IPS-18a (cell line): ENCODE results near the gene AAR2.

Experiments used
- H3K27ac ChIP-seq: one replicate; pipeline ENCODE4 v1.5.1; 2013; ENCODE audit warnings: low read length
- H3K27me3 ChIP-seq: one replicate; pipeline ENCODE4 v1.6.1; 2013; ENCODE audit warnings: mild to moderate bottlenecking, low read length; ENCODE audit not compliant: control insufficient read depth, insufficient read depth
- H3K36me3 ChIP-seq: one replicate; pipeline ENCODE4 v1.6.1; 2013; ENCODE audit warnings: low read depth, low read length; ENCODE audit not compliant: control insufficient read depth
- H3K4me1 ChIP-seq: one replicate; pipeline ENCODE4 v1.6.1; 2013; ENCODE audit warnings: low read depth, low read length; ENCODE audit not compliant: control insufficient read depth
- H3K4me3 ChIP-seq: one replicate; pipeline ENCODE4 v1.5.1; 2013; ENCODE audit warnings: low read length
- H3K9ac ChIP-seq: one replicate; pipeline ENCODE4 v1.6.1; 2013; ENCODE audit warnings: mild to moderate bottlenecking, low read length, moderate library complexity
- H3K9me3 ChIP-seq: one replicate; pipeline ENCODE4 v1.6.1; 2013; ENCODE audit warnings: low read depth, low read length; ENCODE audit not compliant: control insufficient read depth

Gene AAR2, protein sequence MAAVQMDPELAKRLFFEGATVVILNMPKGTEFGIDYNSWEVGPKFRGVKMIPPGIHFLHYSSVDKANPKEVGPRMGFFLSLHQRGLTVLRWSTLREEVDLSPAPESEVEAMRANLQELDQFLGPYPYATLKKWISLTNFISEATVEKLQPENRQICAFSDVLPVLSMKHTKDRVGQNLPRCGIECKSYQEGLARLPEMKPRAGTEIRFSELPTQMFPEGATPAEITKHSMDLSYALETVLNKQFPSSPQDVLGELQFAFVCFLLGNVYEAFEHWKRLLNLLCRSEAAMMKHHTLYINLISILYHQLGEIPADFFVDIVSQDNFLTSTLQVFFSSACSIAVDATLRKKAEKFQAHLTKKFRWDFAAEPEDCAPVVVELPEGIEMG

DNA sequence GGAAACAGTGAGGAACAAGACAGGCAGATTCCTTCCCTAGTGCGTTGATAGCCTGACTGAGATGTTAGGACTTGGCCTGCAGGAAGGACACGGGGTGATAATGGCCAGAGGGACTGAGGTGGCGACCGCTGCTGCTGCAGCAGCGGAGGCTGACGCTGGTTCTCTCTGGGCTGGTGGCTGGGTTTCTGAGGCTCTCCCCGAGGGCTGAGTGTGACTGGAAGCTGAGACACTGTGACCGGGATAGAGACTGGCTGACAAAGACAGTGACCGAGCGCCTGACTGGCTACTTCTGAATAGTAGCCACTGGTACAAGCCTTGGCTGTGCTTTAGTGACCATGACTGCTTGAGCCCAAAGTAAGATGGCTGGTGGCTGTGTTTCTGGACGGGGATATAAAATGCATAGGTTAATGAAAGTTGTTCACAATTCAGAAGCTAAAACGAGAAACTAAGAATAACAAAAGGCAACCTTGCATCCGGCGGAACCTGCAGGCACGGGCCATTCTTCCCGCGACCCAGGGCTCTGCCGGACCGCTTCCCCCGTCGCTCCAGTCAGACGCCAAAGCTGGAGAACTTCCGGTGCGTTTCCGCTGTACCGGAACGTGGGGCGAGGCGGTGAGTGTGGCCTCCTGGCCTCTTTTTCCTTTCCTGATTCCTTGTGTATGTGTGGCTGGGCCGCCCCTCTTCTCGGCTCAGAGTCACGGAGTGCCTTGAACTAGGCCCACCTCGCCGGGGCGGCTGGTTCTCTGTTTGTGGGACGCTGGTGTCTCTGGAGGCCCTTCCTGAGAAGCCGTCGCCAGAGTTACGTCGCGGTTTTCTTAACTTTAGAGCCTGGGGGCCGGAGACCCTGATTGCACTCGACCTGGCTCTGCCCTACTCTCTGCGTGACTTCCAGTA, at the start of gene AAR2:
Gene AAR2 (plus strand): TSS at position 587 of the 894 bp plus-strand sequence. CDS start 3,391 bp downstream, outside the sequence.
- Histone ChIP-seq H3K27ac (peak within 1 kb of the TSS; percentile 38), H3K9me3 (no peaks in the 10 kb centered on the region), H3K9ac (peak within 1 kb of the TSS; percentile 81), H3K4me3 (peak within 1 kb of the TSS; percentile 86), H3K27me3 (no peaks in the 10 kb centered on the region), H3K4me1 (peaks cover 9% of the 10 kb centered on the region), H3K36me3 (peaks cover 12% of the 10 kb centered on the region)

DNA sequence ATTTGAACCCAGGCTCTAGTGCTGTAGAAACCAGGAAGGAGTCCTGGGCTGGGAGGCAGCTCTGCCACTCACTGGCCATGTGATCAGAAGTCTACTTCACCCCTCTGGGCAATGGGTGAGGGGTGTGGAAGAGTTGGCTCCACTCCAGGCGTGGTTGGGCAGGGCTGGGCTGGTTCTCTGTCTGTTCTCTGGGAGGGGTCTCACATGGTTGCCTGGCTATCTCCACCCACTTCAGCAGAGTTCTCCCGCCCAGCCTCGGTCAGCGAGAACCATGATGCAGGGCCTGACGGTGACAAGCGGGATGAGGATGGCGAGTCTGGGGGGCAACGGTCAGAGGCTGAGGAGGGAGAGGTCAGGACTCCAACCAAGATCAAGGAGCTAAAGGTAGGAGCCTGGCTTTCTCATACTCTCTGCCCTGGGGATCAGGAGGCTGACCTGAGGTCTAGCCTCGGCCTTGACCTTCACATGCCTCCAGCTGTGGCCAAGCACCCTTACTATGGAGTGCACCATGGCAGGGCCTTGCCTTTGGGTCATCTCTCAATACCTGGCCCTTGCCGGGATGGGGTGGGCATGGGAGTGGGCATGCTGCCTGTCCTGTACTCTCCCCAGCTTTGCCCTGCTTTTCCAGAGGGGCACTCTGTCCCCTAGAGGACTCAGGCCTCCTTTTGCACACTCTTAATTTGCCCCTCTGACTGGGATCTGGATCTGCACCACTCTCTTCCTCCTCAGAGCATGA, 42.1 kb upstream of the AAR2 start:
- Histone ChIP-seq H3K4me1 (no peaks in the 10 kb centered on the region), H3K4me3 (no peak overlapping the region), H3K9me3 (no peaks in the 10 kb centered on the region), H3K27ac (no peak overlapping the region), H3K9ac (no peak overlapping the region), H3K36me3 (no peaks in the 10 kb centered on the region), H3K27me3 (no peaks in the 10 kb centered on the region)

DNA sequence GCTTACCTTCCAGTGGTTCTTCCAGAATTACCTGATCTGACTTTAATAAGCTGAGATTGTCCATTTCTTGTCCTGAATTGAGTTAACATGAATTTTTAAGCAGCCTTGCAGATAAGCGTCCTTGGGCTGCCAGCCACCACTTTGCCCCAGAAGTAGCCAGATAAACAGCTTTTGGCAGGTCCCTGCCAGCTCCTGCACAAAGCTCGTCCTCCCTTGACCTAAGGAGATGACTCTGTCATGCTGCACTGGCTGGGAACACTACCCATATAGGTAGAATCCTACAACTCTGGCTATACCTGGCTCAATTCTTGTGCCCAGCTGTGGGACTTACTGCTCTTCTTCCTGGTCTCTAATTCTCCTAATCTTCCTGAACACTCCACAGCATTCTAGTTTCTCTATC, 39.6 kb upstream of the AAR2 start:
- Histone ChIP-seq H3K9ac (no peak overlapping the region), H3K4me1 (no peaks in the 10 kb centered on the region), H3K27ac (no peak overlapping the region), H3K9me3 (no peaks in the 10 kb centered on the region), H3K4me3 (no peak overlapping the region), H3K36me3 (no peaks in the 10 kb centered on the region), H3K27me3 (no peaks in the 10 kb centered on the region)

DNA sequence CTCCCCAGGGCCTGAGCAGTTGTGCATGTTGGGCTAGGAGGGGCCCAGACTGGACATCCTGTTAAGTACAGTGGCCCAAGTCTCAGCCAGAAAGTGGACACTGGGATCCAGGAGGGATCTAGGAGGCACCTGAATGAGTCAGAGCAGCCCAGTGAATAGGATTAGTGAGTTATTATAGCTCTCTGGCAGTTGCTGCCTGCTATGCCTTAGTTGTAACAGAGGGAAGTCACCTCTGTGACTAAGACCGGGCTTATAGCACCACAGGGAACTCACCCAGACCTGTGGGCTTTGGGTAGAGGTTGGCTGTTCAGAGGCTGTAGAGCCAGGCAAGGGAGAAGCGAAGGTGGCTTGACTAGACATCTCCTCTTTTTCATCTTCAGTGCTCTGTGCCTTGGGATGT, 39.0 kb upstream of the AAR2 start:
- H3K27ac ChIP-seq = no peak overlapping the region
- H3K27me3 ChIP-seq = no peaks in the 10 kb centered on the region

DNA sequence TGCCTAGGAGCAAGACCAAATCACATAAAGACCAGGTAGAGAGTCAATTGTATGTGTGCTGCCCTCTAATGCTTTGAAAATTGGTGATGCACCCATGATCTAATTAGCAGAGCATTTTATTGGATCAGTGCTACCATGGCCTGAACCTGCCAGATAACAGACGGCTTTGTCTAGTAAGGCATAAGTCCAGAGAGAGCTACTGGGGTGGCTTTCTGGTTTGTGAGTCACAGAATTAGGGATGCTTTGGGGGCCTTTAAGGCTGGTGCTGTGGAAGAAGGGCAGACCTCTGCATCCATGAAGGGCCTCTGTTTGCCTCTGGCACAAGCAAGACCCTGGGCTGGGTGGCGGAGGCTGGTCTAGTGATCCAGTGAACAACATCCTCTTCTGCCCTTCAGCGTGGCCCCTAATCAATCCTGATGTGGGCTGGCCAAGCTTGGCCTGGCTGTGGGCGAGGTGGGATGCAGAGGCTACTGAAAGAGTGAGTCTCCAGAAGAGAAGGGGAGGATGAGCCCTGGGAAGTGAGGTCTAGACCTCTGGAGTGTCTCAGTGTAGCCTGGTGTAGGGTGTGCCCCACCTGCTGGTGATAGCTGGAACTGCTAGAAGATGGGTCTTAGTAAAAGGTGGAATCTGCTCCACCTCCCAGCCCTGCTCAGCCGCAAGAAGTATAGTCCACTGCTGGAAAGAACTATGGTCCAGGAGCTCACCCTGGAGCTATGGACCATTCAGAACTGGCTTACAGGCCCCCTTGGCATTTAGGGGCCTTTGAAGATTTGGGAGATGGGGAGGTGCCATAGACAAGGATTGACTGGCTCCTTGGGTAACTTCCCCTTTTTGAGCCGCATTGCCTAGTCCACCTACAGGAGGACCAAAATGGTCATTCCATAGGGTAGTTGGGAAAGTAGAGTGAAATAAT, 36.7 kb upstream of the AAR2 start:
- H3K4me1 ChIP-seq = no peaks in the 10 kb centered on the region
- H3K9me3 ChIP-seq = no peaks in the 10 kb centered on the region
- H3K36me3 ChIP-seq = no peaks in the 10 kb centered on the region
- no peak overlapping the region for H3K27ac ChIP-seq
- H3K9ac ChIP-seq = no peak overlapping the region
- no peak overlapping the region for H3K4me3 ChIP-seq
- no peaks in the 10 kb centered on the region for H3K27me3 ChIP-seq

More for the DNA sequence above, 39.0 kb upstream of the AAR2 start:
- no peak overlapping the region for H3K4me3 ChIP-seq
- H3K9ac ChIP-seq = no peak overlapping the region
- H3K36me3 ChIP-seq = no peaks in the 10 kb centered on the region
- no peaks in the 10 kb centered on the region for H3K9me3 ChIP-seq
- H3K4me1 ChIP-seq = no peaks in the 10 kb centered on the region

DNA sequence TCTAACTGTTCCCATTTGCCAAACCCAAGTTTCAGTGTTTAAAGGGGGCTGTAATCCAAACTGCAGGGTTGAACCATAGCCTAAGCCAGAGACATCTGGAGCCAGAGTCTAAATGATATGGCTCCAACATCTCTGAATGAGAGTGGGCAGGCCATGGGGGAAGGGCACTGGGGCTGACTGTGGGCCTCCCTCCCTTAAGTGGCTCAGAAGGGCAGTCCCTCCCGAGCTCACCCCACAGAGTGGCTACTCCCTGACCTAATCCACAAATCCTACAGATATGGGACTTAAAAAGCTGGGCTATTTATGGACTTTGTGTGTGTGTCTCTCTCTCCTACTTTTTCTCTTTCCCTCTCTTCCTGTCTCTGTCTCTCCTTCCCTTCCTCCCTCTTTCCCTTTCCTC, 35.8 kb upstream of the AAR2 start:
- no peak overlapping the region for H3K4me3 ChIP-seq
- no peaks in the 10 kb centered on the region for H3K4me1 ChIP-seq
- no peak overlapping the region for H3K27ac ChIP-seq
- H3K9me3 ChIP-seq = no peaks in the 10 kb centered on the region
- H3K9ac ChIP-seq = no peak overlapping the region
- H3K27me3 ChIP-seq = no peaks in the 10 kb centered on the region
- H3K36me3 ChIP-seq = no peaks in the 10 kb centered on the region

DNA sequence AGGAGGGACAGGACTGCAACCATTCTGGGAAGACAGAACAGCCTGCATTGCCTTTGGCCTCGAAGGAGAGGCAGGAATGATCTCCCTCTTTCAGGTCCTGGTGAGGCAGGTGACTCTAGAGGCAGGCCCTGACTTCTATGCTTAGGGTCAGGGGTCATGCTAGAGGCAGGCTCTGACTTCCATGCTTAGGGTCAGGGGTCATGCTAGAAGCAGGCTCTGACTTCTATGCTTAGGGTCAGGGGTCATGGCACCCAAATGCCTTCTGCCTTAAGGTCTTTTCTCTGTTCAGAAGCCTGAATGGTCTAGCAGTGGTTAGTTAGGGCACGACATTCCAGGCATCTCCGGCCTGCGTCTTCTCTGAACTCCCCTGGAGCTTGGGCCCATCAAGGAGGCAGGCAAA, 35.1 kb upstream of the AAR2 start:
- H3K27me3 ChIP-seq = no peaks in the 10 kb centered on the region
- no peak overlapping the region for H3K4me3 ChIP-seq
- H3K9me3 ChIP-seq = no peaks in the 10 kb centered on the region
- H3K27ac ChIP-seq = no peak overlapping the region
- H3K9ac ChIP-seq = no peak overlapping the region
- H3K36me3 ChIP-seq = no peaks in the 10 kb centered on the region
- no peaks in the 10 kb centered on the region for H3K4me1 ChIP-seq

DNA sequence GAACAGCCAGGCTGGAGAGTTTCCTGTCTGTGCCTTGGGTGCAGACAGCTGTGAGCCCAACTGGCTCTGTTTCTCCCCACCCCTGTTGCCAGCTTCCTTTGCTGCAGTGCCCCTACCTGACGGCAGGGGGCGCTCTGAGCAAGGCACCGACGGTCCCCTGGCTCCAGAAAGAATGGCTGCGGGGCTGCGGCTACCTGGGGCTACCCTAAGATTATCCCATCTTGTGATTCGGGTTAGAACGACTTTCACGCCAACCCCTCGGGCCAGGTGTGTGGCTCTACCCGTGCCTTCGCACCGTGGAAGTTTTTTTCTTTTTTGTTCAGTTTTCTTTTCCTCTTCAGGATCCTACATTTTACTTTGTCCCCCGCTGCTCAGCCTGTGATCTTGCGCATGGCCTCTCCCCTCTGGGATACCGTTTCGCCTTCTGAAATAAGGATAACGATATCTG, 33.4 kb upstream of the AAR2 start:
- no peak overlapping the region for H3K4me3 ChIP-seq
- H3K27ac ChIP-seq = no peak overlapping the region
- no peaks in the 10 kb centered on the region for H3K36me3 ChIP-seq
- no peaks in the 10 kb centered on the region for H3K4me1 ChIP-seq
- no peak overlapping the region for H3K9ac ChIP-seq
- H3K9me3 ChIP-seq = no peaks in the 10 kb centered on the region
- H3K27me3 ChIP-seq = no peaks in the 10 kb centered on the region

DNA sequence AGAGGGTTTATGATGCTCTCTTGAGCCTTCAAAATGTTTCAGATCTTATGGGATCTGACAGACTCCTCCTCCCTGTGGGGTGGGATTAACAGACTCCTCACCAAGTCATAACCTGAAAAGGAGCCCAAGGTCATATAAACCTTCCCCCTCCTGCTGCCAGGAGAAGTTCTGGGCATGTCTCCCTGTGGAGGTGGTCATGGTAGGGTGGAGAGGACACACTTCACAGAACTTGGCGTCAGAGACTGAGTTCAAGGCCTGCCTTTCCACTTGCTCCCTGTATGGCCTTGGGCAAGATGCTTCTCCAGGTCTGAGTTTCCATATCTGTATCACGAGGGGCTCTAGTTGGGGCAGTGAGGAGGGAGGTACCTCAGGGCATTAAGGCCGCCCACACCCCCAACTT, 32.4 kb upstream of the AAR2 start:
- no peaks in the 10 kb centered on the region for H3K4me1 ChIP-seq
- H3K27me3 ChIP-seq = no peaks in the 10 kb centered on the region
- H3K36me3 ChIP-seq = no peaks in the 10 kb centered on the region
- no peak overlapping the region for H3K9ac ChIP-seq
- no peak overlapping the region for H3K4me3 ChIP-seq
- no peaks in the 10 kb centered on the region for H3K9me3 ChIP-seq
- H3K27ac ChIP-seq = no peak overlapping the region

DNA sequence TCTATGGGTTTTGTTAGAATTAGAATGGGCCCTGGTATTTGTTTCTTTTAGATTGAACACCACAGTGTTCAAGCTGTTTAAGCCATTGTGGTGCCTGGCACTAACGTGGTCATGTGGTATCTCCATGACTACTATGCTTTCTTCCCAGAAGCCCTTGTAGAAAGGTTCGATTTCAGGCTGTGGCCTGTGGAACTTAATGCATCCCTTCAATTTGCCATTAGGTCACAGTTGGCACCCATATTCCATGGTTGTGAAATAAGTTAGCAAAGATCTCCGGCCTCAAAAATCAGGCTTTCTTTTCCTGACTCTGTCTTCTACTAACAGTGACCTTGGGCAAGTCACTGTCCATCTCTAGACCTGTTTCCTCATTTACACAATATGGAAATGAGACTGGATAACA, 31.3 kb upstream of the AAR2 start:
- Histone ChIP-seq H3K36me3 (no peaks in the 10 kb centered on the region), H3K4me1 (no peaks in the 10 kb centered on the region), H3K4me3 (no peak overlapping the region), H3K9me3 (no peaks in the 10 kb centered on the region), H3K27me3 (no peaks in the 10 kb centered on the region), H3K27ac (no peak overlapping the region), H3K9ac (no peak overlapping the region)
